HFF-Myc (cell line): Measurements from ENCODE around the gene HARS2.
"Not testable (repeated sequence)": the region's sequence is repeated elsewhere in the genome, so short reads cannot be mapped to it uniquely, and the experiment has no call there.

Source experiments
- DNase-seq: peaks from one replicate; pipeline ENCODE4 v3.0.0-alpha.2; 2011; ENCODE audit warnings: low read depth; ENCODE audit errors: extremely low read depth
- H3K4me3 ChIP-seq: replicated peaks from 2 replicates; pipeline ENCODE4 v1.5.1; 2011; ENCODE audit warnings: low read depth, mild to moderate bottlenecking, control low read depth, low read length
- CTCF ChIP-seq: IDR thresholded peaks from 2 replicates; pipeline ENCODE4 v1.5.1; 2012; ENCODE audit warnings: mild to moderate bottlenecking, low read depth, low read length, control low read depth; ENCODE audit errors: missing control alignments

Gene HARS2

DNA sequence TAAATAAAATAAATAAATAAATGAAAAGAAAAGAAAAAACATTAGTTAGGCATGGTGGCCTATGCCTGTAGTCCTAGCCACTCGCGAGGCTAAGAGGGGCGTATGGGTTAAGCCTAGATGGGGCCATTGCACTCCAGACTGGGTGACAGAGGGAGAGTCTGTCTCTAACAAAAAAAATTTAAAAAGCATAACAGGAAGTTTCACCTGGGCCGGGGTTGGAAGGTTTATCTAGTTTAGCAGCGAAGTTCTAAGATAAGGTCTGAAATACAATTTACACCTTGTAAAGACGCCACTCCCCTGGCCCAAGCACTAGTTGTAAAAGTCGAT is 27.0 kb downstream of the HARS2 start:
- DNase-seq: no peak
- no peak for TF ChIP-seq CTCF
- H3K4me3 ChIP-seq: peak overlapping the region; percentile 45

- not testable (repeated sequence) for H3K4me3 ChIP-seq, DNase-seq
Observed at GRCh38 chr5:140720738-140721137, 29.5 kb downstream of the HARS2 start.

DNA sequence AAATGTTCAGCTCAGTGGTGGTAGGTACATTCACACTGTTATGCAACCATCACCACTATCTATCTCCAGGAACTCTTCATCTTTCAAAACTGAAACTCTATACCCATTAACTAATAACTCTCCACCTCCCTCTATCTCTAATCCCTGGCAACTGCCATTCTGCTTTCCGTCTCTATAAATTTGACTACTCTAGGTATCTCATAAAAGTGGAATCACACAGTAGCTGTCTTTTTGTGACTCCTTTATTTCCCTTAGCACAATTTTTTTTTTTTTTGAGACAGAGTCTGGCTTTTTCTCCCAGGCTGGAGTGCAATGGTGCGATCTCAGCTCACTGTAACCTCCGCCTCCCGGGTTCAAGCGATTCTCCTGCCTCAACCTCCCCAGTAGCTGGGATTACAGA is 30.1 kb downstream of the HARS2 start:
- DNase-seq, H3K4me3 ChIP-seq: not testable (repeated sequence)

- DNase-seq: peak; percentile 91
- peak overlapping the region; percentile 60 for H3K4me3 ChIP-seq
- TF ChIP-seq CTCF: no peak
Observed at GRCh38 chr5:140725799-140726471, 34.7 kb downstream of the HARS2 start.

- TF ChIP-seq CTCF: no peak
- no peak for DNase-seq
- H3K4me3 ChIP-seq: no peak overlapping the region
Observed at GRCh38 chr5:140733098-140733497, 41.8 kb downstream of the HARS2 start.

DNA sequence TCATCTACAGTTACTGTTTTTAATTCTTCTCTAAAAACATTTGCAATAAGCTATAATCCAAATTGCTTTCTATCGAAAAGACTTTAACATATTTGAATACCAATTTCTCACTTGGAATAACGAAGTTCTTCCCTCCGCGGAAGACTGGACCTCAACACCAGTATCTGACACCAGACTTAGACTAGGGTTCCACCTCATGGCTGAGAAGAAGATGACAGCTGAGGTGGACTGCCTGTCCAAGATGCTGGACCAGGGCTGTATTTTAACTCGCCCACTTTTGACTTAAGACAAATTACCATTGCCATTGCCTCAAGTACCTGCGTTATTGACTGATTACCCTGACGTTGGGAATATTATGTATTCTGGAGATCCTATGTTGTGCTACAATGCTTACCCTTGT is 43.1 kb downstream of the HARS2 start:
- TF ChIP-seq CTCF: no peak
- DNase-seq: no peak

DNA sequence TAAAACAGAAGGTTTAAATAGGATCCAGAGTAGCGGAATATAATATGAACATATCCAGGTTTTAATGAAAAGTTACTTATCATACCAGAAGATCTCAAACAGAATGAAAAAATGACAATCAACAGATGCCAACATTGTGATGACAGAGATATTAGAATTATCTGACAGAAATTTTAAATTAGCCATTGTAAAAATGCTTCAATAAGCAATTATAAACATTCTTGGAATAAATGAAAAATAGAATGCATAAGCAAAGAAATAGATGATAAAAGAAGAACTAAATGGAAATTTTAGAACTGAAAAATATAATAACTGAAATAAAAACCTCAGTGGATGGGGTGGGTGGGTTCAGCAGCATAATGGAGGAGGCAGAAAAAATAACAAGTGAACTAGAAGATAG is 46.2 kb downstream of the HARS2 start:
- no peak for DNase-seq
- TF ChIP-seq CTCF: no peak
- no peak overlapping the region for H3K4me3 ChIP-seq

More for the DNA sequence above, 43.1 kb downstream of the HARS2 start:
- no peak overlapping the region for H3K4me3 ChIP-seq

DNA sequence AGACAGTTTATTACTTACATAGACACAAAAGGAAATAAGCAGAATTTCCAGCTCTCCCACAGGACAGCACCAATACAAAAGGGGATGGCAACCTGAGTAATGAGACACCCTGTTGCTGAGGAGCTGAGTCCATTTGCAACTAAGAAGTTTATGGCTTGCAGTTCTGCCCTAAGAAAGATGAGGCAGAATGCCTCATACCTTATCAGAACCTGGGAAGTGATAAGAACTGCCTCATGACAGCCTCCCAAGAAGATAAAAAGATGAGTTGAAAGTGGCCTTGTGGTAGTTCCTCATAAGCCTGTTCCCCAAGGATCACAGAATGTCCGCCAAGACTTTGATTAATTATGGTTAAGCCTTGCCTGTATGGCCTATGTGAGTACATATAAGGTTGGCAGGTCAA is 50.7 kb downstream of the HARS2 start:
- H3K4me3 ChIP-seq: no peak overlapping the region
- no peak for TF ChIP-seq CTCF
- no peak for DNase-seq
